Measurements from ENCODE around the gene BNIP1.

Gene BNIP1

DNA sequence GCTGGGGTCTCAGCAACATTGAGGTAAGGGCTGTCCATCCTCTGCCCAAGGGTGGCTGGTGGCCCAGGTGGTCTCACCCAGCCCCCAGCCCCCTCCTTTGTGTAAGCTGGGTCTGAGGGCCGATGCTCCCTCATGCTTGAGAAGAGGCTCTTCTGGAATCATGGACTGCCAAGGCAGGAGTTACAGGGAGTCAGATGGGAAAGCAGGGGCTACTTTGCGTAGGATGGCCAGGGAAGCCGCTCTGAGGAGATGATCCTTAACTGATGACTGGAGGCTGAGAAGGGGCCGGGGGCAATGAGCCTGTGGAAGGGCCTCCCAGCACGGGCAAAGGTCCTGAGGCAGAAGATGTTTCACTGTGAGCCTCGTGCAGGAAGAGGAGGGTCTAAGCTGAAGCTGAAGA lies 67.0 kb downstream of the BNIP1 start:
- no peak for DNase-seq (ENCODE audit: low read depth in 3 of 3)

GRCh38 chr5:173213236-173213933 lies 69.1 kb downstream of the BNIP1 start:
- DNase-seq (ENCODE audit: low read depth in 3 of 3), result no peak
